HTR-8/SVneo (cell line): Measurements from ENCODE around the gene RBFOX2.
"Not testable (repeated sequence)": the region's sequence is repeated elsewhere in the genome, so short reads cannot be mapped to it uniquely, and the experiment has no call there.

Experiments
- DNase-seq: peaks from one replicate; pipeline ENCODE4 v3.0.0; 2011; ENCODE audit warnings: low spot score, mixed read lengths; ENCODE audit not compliant: insufficient read length
- FAIRE-seq: peaks from 2 replicates; lab custom pipeline; 2011; peaks lifted over from hg19 to GRCh38; lab: Jason Lieb, UNC

Gene RBFOX2

GRCh38 chr22:35758394-35758793 is 270.2 kb downstream of the RBFOX2 start:
- FAIRE-seq (no peak), DNase-seq (no peak)

- no peak for FAIRE-seq
- DNase-seq: no peak
These were observed 271.9 kb downstream of the RBFOX2 start for GRCh38 chr22:35756722-35757121.

DNA sequence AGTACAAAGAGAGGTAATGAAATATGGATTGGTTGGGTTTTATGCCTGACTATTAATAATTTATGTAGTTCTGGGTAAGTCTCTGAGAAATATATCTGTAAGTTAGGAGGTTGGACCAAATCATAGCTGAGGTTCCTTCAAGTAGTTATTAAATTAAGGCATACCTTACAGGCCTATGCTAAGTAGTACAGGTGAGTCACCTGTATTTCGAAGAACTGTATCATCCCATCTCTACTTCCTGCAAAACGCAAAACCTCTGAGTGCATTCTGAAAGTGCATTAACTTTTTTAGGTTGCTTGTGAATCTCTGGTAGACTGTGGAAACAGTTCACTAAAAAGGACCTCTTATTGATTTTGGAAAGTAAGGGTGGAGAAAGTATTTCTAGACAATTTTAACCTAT is 273.9 kb downstream of the RBFOX2 start:
- DNase-seq: no peak
- FAIRE-seq: no peak

DNA sequence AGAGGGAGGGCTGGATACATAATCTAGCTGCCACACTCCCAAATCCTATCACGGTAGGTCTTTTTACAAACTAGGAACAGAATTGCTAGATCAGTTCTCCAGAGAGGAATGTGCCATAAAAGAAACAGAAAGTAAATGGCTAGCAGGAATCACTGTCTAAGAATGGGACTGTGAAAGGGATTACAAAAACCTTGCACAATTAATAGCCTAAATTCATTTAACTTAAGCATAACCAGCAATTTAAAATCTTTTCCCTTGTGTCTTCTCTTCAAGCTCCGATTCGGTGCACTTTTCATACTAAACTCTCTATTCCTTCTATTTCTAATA is 275.8 kb downstream of the RBFOX2 start:
- FAIRE-seq: no peak
- no peak for DNase-seq

- FAIRE-seq: no peak
These were observed 276.4 kb downstream of the RBFOX2 start for GRCh38 chr22:35752006-35752862.

DNA sequence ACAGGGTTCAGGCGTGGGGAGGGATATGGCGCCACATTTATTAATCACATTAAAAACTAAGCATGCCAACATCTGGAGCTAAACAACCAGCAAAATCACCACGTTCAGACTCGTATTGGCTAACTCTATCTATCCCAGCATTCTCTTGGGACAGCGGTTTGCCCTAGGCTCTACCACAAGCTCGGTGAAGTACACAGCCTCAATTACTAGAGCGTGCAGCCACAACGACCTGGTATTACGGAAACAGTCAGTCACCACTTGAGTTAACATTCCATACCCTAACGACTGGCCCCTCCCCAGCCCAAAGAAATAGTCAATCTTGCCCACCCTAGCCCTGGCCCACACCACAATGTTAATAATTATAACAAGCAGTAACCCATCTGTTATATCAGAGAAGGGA is 278.8 kb downstream of the RBFOX2 start:
- DNase-seq: no peak
- FAIRE-seq: no peak

More at GRCh38 chr22:35752006-35752862, 276.4 kb downstream of the RBFOX2 start:
- no peak for DNase-seq

GRCh38 chr22:35746946-35747703 is 281.5 kb downstream of the RBFOX2 start:
- DNase-seq (no peak), FAIRE-seq (no peak)

DNA sequence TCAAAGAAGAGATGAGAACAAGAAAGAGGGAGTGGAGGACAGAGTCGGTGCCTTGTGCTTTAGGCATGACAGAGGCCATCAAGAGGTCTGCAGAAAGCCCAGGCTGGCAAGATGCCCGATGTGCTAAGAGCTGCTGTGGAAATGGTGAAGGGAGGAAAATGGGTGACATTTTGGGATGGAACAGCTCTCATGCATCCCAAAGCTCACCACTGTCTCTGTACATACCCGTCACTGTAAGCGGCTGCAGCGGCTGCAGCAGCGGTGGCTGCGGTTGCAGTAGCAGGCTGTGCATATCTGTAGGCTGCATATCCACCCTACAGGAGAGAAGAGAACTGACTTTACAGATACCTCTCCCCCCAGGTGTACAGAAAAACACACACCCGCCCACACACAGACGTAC is 282.4 kb downstream of the RBFOX2 start:
- FAIRE-seq (no peak), DNase-seq (no peak)

DNA sequence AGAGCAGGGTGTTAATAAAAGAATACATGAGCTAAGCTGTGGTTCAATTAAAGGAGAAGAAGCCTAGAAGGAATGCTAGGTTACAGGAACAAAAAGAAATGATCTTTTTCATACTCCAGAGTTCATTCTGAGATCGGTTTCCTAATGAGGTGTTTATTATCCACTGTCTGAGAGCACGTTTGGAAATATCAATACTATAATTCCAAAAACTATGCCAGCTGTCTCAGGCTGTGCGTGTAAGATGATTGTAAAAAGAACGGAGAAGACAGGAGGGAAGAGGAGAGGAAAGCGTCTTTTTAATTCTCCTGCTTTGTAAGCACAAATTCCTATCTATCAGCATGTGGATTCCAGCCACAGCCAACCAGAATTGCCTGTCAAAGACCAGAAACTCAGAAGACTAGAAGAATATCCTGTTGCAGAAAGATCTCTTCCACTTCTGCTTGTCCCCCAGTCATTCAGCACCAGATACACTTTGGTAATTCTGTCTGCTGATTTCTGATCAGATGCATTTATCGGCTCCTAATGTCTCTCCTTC is 285.2 kb downstream of the RBFOX2 start:
- FAIRE-seq: no peak

DNA sequence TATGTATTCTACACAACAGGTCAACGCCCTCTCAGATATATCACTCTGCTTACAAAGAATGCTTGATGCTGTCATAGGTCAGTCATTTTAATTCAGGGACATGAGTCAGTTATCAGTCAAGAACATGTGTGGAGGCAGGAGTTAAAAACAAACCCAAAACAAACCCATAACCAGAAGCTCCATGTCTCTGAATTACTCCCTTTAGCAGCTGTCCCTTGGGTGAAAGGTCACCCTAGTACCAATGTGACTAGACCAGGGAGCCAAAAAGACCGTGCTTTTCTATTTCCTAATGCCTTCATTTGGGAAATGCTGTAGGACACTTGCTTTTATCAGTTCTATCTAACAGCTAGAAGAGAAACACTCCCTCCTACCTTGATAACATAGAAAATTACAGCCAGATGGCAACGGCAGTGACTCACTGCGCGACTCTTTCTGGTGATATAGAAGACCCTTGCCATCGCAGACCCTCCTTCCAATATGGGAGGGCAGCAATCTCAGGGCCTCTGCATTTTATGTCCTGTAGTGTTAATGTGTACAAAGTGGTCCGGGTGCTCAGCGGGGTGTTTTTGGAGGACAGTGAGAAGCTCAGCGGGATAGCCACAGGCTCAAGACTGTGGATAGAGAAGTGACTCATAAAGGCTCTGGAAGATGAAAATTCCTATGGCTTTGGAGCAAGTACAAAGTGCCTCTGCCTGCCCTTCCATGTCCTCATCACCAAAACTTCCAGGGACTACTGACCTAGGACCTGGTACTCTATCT is 286.1 kb downstream of the RBFOX2 start:
- FAIRE-seq (no peak), DNase-seq (peak; percentile 28)

More for the DNA sequence above, 285.2 kb downstream of the RBFOX2 start:
- no peak for DNase-seq

GRCh38 chr22:35740616-35741015 is 288.0 kb downstream of the RBFOX2 start:
- no peak for FAIRE-seq
- DNase-seq: no peak

DNA sequence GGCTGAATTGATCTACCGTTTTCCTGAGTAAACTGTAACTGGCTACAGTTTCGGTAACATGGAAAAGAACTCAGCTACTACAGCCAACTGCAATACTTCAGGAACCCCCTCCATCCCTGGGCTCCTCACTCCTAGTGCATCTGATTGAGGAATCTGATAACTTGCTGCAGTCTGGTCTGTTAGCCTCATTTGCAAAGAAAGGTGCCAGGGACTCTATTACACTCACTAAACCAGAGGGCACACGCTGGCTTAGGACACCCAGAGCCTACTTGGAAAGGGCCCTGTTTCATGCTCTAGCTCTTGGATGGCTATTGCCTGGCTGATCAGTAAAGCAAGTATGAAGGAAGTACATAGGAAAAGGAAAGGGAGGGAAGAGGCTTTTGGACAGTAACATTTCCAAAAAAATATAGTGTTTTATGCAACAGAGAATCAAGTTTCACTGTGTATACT is 288.7 kb downstream of the RBFOX2 start:
- FAIRE-seq (no peak), DNase-seq (no peak)

DNA sequence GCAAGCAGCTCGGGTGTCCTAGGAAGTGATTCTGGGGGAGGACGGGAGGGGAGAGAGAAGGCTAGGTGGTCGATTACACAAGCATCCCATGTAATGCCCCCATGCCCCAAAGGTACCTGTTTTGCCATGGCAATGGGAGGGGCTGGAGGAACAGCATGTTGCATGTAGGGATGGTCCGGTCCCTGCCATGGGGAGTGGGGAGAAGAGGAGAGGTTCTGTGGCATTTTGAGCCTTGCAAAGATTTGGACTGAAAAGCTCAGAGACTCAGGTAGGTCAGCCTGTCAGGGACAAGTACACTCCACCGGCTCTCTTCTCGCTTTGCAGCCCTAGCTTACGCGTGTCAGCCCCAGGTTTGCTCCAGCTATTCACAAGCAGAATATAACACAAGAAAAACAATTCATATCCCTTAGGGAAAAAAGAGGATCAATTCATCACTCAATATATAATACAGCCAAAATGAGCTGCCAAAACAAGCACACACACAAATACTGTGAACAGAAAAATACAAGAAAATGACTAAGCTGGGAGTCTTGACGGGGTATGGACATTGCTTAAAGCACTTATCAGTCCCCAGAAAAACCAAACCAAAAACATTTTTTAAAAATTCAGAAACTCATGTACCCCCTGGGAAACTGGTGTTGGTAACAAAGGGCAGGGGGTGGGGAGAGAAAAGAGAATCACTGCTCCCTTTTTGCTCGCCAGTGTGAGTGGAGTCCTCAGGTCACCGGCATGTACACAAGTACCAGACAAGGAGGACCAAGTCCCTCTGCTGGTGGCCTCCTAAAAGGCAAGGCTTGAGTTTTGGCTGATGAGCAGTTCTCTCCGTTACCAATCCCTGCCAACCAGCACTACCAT is 289.3 kb downstream of the RBFOX2 start:
- FAIRE-seq (no peak), DNase-seq (no peak)

GRCh38 chr22:35737886-35738285 is 290.7 kb downstream of the RBFOX2 start:
- not testable (repeated sequence) for DNase-seq

GRCh38 chr22:35736701-35737100 is 291.9 kb downstream of the RBFOX2 start:
- DNase-seq (no peak), FAIRE-seq (no peak)

More at GRCh38 chr22:35737886-35738285, 290.7 kb downstream of the RBFOX2 start:
- not testable (repeated sequence) for FAIRE-seq

DNA sequence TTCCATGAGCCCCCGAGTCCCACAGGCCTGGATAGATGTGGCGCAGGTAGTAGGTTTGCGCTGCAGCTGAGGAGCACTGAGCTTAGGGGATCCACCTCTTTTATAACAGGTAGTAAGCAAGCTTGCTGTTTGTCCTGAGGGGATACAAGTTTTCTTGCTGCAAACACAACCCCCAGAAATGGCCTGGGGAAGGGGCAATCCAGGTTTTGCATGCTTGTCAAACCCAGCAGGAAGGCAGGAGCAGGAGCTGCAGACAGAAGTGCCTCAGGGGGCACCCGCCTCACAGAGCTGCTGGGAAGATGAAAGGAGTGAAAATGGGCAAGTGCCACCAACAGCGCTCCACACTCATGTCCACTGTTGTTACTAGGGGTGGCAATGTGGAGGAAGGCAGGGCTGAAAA is 292.5 kb downstream of the RBFOX2 start:
- no peak for FAIRE-seq
- no peak for DNase-seq

GRCh38 chr22:35735542-35735941 is 293.1 kb downstream of the RBFOX2 start:
- FAIRE-seq (no peak), DNase-seq (no peak)

DNA sequence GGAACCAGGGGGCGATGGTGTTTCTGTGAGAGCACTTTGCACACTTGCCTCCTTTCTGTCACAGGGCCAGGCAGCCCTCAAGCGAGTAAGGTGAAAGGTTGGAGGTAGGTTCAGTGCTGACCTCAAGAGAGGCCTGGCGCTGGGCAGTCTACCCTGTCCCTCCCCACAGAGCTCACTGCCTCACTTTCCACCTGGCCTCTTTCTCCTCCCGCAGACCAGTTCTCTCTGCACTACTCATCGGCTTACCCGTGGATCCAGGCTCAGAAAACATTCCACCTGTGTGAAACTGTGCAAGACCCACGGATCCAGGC is 294.2 kb downstream of the RBFOX2 start:
- DNase-seq (no peak), FAIRE-seq (no peak)

DNA sequence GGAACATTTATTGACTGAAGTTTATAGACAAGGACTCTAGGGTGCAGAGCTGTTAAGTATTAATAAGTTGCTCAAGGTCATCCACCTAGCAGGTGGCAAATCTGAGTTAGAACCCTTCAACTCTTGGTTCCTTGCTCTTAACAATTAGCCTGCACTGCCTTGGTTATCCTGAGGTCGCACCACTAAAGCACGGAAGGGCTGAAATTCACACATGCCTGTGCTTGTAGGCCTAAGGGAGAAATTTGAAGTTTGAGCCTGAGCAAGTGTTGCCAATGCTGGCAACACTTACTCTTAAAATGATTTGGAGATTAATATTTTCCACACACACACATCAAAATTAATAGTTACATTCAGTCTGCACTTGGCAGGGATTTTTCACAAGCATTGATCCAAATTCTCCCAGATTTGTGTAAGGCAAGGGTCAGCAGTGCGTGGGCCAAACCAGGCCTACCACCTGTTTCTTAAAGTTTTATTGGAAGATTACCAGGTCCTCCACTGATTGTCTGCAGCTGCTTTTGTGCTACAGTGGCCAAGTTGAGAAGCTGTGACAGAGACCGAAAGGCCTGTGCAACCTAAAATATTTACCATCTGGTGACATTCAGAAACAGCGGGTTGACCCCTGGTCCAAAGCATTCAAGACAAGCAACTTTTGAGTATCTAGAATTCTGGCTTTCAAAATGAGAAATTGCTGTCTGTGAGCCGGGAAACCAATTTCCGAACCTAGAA is 294.7 kb downstream of the RBFOX2 start:
- FAIRE-seq (no peak), DNase-seq (no peak)
